Nephron (organoid): ENCODE measurements around the gene MMD.

Experiments used
- H3K27ac Mint-ChIP-seq, 3 experiments: 2 replicates each; pipeline ENCODE4 v1.8.0; 2020; ENCODE audit warnings: mixed read lengths in 3 of 3, mild to moderate bottlenecking in 2 of 3, moderate library complexity in 1 of 3
- H3K27me3 Mint-ChIP-seq: 2 replicates; pipeline ENCODE4 v1.8.0; 2021; ENCODE audit warnings: low read depth, mild to moderate bottlenecking, moderate library complexity, mixed read lengths
- H3K36me3 Mint-ChIP-seq: 2 replicates; pipeline ENCODE4 v1.8.0; 2020; ENCODE audit warnings: low read depth, mixed read lengths
- H3K4me1 Mint-ChIP-seq: 2 replicates; pipeline ENCODE4 v1.8.0; 2020; ENCODE audit warnings: mixed read lengths
- H3K4me3 Mint-ChIP-seq, 3 experiments: 2 replicates each; pipeline ENCODE4 v1.8.0; 2020; ENCODE audit warnings: mild to moderate bottlenecking in 3 of 3, mixed read lengths in 3 of 3, moderate library complexity in 2 of 3
- H3K9me3 Mint-ChIP-seq: 2 replicates; pipeline ENCODE4 v1.8.0; 2020; ENCODE audit warnings: mixed read lengths
- TF ChIP-seq, protein P1 (sequence below), 3 experiments: fragments of 200-600 bp; sonication (generic); IDR thresholded peaks; one replicate each; pipeline ENCODE4 v1.5.0; 2021; ENCODE audit warnings: antibody characterized with exemption in 3 of 3; ENCODE audit not compliant: unreplicated experiment in 3 of 3

MMD gene

GRCh38 chr17:55413825-55414489, 7.7 kb downstream of the MMD start:
- TF ChIP-seq, protein P1, sequence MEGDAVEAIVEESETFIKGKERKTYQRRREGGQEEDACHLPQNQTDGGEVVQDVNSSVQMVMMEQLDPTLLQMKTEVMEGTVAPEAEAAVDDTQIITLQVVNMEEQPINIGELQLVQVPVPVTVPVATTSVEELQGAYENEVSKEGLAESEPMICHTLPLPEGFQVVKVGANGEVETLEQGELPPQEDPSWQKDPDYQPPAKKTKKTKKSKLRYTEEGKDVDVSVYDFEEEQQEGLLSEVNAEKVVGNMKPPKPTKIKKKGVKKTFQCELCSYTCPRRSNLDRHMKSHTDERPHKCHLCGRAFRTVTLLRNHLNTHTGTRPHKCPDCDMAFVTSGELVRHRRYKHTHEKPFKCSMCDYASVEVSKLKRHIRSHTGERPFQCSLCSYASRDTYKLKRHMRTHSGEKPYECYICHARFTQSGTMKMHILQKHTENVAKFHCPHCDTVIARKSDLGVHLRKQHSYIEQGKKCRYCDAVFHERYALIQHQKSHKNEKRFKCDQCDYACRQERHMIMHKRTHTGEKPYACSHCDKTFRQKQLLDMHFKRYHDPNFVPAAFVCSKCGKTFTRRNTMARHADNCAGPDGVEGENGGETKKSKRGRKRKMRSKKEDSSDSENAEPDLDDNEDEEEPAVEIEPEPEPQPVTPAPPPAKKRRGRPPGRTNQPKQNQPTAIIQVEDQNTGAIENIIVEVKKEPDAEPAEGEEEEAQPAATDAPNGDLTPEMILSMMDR (IDR thresholded peaks at IDR 0.05; ENCODE audit: unreplicated experiment in 3 of 3) = no peak
- Mint-ChIP-seq H3K4me3 (no peak overlapping the region), H3K27me3 (no peaks in the 10 kb centered on the region), H3K36me3 (peaks cover 62% of the 10 kb centered on the region), H3K27ac (no peak overlapping the region), H3K4me1 (peaks cover 25% of the 10 kb centered on the region), H3K9me3 (peaks cover 3% of the 10 kb centered on the region)

GRCh38 chr17:55411463-55411855, 10.2 kb downstream of the MMD start:
- Mint-ChIP-seq H3K36me3 (peaks cover 56% of the 10 kb centered on the region), H3K4me1 (peaks cover 15% of the 10 kb centered on the region), H3K27me3 (no peaks in the 10 kb centered on the region), H3K27ac (no peak overlapping the region), H3K4me3 (no peak overlapping the region), H3K9me3 (no peaks in the 10 kb centered on the region)
- TF ChIP-seq, protein P1 (IDR thresholded peaks at IDR 0.05; ENCODE audit: unreplicated experiment in 3 of 3) = no peak

DNA sequence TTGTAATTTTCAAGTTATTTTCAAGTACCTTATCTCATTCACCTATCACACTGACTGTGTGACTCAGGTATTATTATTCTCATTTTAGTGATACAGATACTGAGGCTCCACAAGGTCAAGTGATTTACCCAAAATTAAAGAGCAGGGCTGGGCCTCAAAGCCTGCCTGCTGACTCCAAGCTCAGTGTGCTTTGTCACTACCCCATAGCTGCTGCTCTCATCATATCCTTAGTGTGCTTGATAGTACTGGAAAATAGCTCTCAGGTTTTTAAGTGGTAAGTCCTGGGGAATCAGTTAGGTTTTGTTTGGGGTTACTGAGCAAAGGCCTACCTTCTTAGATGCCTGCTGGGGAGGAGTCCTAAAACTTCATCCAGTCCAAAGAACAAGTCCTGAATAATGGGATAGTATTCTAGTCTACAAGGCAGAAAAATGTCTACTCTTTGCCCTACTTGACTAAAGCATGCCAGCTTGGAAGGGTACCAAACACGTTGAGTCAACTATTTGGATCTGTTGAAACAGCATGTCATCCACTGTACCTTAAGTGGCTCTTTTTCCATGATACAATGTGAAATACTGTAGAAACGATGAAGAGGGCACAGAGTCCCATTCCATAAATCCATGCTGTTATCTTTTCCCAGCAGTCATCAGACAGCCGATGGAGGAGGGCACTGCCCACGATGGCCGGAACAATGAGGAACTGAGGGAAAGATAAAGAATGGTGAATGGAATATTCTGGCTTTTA, 10.7 kb downstream of the MMD start:
- Mint-ChIP-seq H3K9me3 (no peaks in the 10 kb centered on the region), H3K27me3 (no peaks in the 10 kb centered on the region), H3K4me1 (peaks cover 9% of the 10 kb centered on the region), H3K4me3 (no peak overlapping the region), H3K36me3 (peaks cover 57% of the 10 kb centered on the region), H3K27ac (no peak overlapping the region)
- TF ChIP-seq, protein P1 (IDR thresholded peaks at IDR 0.05; ENCODE audit: unreplicated experiment in 3 of 3) = no peak

- no peak overlapping the region for H3K4me3 Mint-ChIP-seq
- no peaks in the 10 kb centered on the region for H3K27me3 Mint-ChIP-seq
These were observed 12.4 kb downstream of the MMD start for GRCh38 chr17:55409030-55409800.

DNA sequence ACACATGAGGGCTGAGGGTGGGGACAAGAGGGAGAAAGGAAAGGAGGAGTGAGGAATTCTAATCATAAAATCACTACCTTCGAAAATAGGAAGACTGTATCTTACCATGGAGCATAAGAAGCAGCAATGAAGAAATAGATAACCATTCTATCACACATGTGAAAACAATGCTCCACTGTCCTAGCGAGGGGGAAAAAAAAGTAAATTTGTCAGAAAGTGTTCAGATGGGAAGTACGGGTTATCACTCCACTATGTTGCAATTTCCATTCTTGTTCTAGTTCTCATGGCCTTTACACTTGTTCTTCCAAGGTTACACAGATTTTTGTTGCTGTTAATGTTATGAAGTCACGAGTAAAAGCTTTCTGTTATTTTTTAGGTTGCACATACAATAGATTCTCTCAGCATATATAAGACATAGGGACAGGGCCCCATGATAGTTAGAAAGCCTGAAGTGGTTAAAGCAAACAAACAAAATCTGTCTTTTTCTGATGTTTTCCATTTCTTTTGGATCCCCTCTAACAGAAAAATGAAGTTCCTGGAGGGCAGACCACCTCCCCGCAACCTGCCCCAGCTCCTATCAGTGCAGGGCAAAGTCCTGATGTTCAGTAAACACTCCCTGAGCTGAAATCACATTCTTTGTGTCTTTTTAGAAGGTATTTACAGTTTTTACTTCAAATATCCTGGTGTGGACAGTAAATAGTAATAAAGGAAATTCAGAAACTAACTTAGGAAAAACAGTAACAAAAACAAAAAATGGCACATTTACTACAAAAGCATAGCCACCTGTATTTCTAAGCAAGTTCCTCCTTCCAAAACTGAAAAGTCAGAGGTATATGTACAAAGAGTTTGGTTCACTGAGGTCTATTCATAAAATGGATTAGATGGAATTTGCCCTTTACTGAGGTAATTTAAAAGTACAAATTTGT, 13.7 kb downstream of the MMD start:
- H3K36me3 Mint-ChIP-seq = peaks cover 57% of the 10 kb centered on the region
- H3K4me1 Mint-ChIP-seq = no peaks in the 10 kb centered on the region
- H3K4me3 Mint-ChIP-seq = no peak overlapping the region
- no peaks in the 10 kb centered on the region for H3K9me3 Mint-ChIP-seq
- TF ChIP-seq, protein P1 (IDR thresholded peaks at IDR 0.05; ENCODE audit: unreplicated experiment in 3 of 3) = no peak
- no peaks in the 10 kb centered on the region for H3K27me3 Mint-ChIP-seq
- H3K27ac Mint-ChIP-seq = no peak overlapping the region

More at GRCh38 chr17:55409030-55409800, 12.4 kb downstream of the MMD start:
- Mint-ChIP-seq H3K36me3 (peaks cover 52% of the 10 kb centered on the region), H3K4me1 (no peaks in the 10 kb centered on the region), H3K9me3 (no peaks in the 10 kb centered on the region), H3K27ac (no peak overlapping the region)
- TF ChIP-seq, protein P1 (IDR thresholded peaks at IDR 0.05; ENCODE audit: unreplicated experiment in 3 of 3) = no peak
